Body of pancreas (tissue), 4 donors: ENCODE data around the gene MGLL. TPM values are rescaled to one million over a fixed set of nuclear protein-coding genes. Genes with fewer than 3 reads are reported as not detected.

Experiments used
- ATAC-seq: fragments of 150-250 bp; one replicate; pipeline ENCODE4 v1.9.1; 2016
- DNase-seq, 4 donors: peaks; one replicate each; pipeline ENCODE4 v3.0.0-alpha.2; 2019
- H3K27ac ChIP-seq, 4 donors: fragments of 200-600 bp; sonication (generic); 1 replicate in 3 of 4; 2 replicates in 1 of 4; pipeline versions ENCODE4 v1.5.1 to v1.6.1; 2016 to 2019; ENCODE audit warnings: mild to moderate bottlenecking in 1 of 4, mixed read lengths in 1 of 4, moderate library complexity in 1 of 4
- H3K27me3 ChIP-seq, 2 donors: fragments of 200-600 bp; sonication (generic); one replicate each; pipeline ENCODE4 v1.6.0; 2016; ENCODE audit warnings: mild to moderate bottlenecking in 1 of 2
- H3K36me3 ChIP-seq, 2 donors: fragments of 200-600 bp; sonication (generic); replicated peaks in 1 of 2; 2 replicates each; pipeline ENCODE4 v1.5.1; 2016; ENCODE audit warnings: low read depth in 2 of 2; ENCODE audit not compliant: insufficient read depth in 1 of 2
- H3K4me1 ChIP-seq: fragments of 200-600 bp; sonication (generic); one replicate; pipeline ENCODE4 v1.6.0; 2016
- H3K4me3 ChIP-seq, 2 donors: fragments of 200-600 bp; sonication (generic); 1 replicate in 1 of 2; 2 replicates in 1 of 2; pipeline ENCODE4 v1.5.1; 2016 to 2019
- H3K9me3 ChIP-seq, 3 donors: fragments of 200-600 bp; sonication (generic); 1 replicate in 2 of 3; 2 replicates in 1 of 3; pipeline ENCODE4 v1.5.1; 2016
- CTCF ChIP-seq, 7 experiments: fragments of 450-650 bp in 4 of 7; fragments of 200-600 bp in 3 of 7; sonication (generic) in 3 of 7; IDR thresholded peaks; one replicate each; pipeline ENCODE4 v1.5.1; 2016 to 2019; ENCODE audit warnings: antibody characterized with exemption in 7 of 7
- POLR2A ChIP-seq, 3 donors: fragments of 450-650 bp; IDR thresholded peaks; one replicate each; pipeline ENCODE4 v1.6.1; 2016; ENCODE audit warnings: antibody characterized with exemption in 3 of 3, mild to moderate bottlenecking in 2 of 3
- WGBS, 2 donors: methylation state at CpG; one replicate each; pipeline ENCODE4 v1.1.5; 2017; 5-methylcytosine and 5-hydroxymethylcytosine counted together
- intact Hi-C: fragments of 100-400 bp; cut with DNase I; formaldehyde crosslinking; loops from one replicate; pipeline ENCODE4 v1.15.1; 2023
- total RNA-seq, 2 donors: library from RNA; depleted of rRNA; stranded (reverse); fragments of >200 nt; gene quantifications; one replicate each; pipeline ENCODE4 v1.1.0, GENCODE V29; 2016

Gene MGLL
- total RNA-seq, 2 donors from 2014 or later, result 14.8 to 20.2 TPM

- no peaks in the 10 kb centered on the region for H3K9me3 ChIP-seq
- H3K4me3 ChIP-seq, result no peak overlapping the region
- intact Hi-C loops, result no loop called here
- no peak for TF ChIP-seq POLR2A (IDR thresholded peaks at IDR 0.05)
- no peak for TF ChIP-seq CTCF (IDR thresholded peaks at IDR 0.05)
- H3K36me3 ChIP-seq, result no peaks in the 10 kb centered on the region
- no peaks in the 10 kb centered on the region for H3K27me3 ChIP-seq
- ATAC-seq (no peak), DNase-seq (no peak)
- peak overlapping the region in 1 of 4 donors; percentile 2 for H3K27ac ChIP-seq
- WGBS, 2 donors, result 89% methylated on average over 12 of the region's 12 CpGs
- peaks cover 9% of the 10 kb centered on the region for H3K4me1 ChIP-seq
Measured at GRCh38 chr3:127734181-127734720, 88.1 kb downstream of the MGLL start.

- ATAC-seq, result no peak
- H3K4me1 ChIP-seq, result peaks cover 9% of the 10 kb centered on the region
Measured at GRCh38 chr3:127733781-127734180, 88.5 kb downstream of the MGLL start.

GRCh38 chr3:127732879-127733350 is 89.4 kb downstream of the MGLL start:
- no peaks in the 10 kb centered on the region for H3K36me3 ChIP-seq
- H3K27ac ChIP-seq, result no peak overlapping the region
- no peak for ATAC-seq

More at GRCh38 chr3:127733781-127734180, 88.5 kb downstream of the MGLL start:
- no peak for DNase-seq
- no peaks in the 10 kb centered on the region for H3K27me3 ChIP-seq
- no peak overlapping the region for H3K27ac ChIP-seq
- no peak for TF ChIP-seq POLR2A (IDR thresholded peaks at IDR 0.05)
- TF ChIP-seq CTCF (IDR thresholded peaks at IDR 0.05), result no peak
- 79 to 87% methylated on average over 9 to 10 of the region's 10 CpGs for WGBS, 2 donors
- H3K4me3 ChIP-seq, result no peak overlapping the region
- no peaks in the 10 kb centered on the region for H3K36me3 ChIP-seq
- H3K9me3 ChIP-seq, result no peaks in the 10 kb centered on the region
- intact Hi-C loops, result no loop called here

GRCh38 chr3:127732303-127732702 is 90.0 kb downstream of the MGLL start:
- no peak for ATAC-seq
- no peak overlapping the region for H3K27ac ChIP-seq

More at GRCh38 chr3:127732879-127733350, 89.4 kb downstream of the MGLL start:
- intact Hi-C loops, result no loop called here
- Histone ChIP-seq H3K27me3 (no peaks in the 10 kb centered on the region), H3K4me1 (peaks cover 2% of the 10 kb centered on the region), H3K9me3 (no peaks in the 10 kb centered on the region), H3K4me3 (no peak overlapping the region)
- TF ChIP-seq POLR2A (IDR thresholded peaks at IDR 0.05) (no peak), CTCF (IDR thresholded peaks at IDR 0.05) (no peak)
- no peak for DNase-seq
- 65% methylated on average over 9 of the region's 9 CpGs for WGBS, 2 donors

More at GRCh38 chr3:127732303-127732702, 90.0 kb downstream of the MGLL start:
- 75 to 83% methylated on average over 4 of the region's 4 CpGs for WGBS, 2 donors
- Histone ChIP-seq H3K27me3 (no peaks in the 10 kb centered on the region), H3K4me3 (no peak overlapping the region), H3K9me3 (no peaks in the 10 kb centered on the region), H3K4me1 (no peaks in the 10 kb centered on the region), H3K36me3 (no peaks in the 10 kb centered on the region)
- intact Hi-C loops, result no loop called here
- no peak for DNase-seq
- TF ChIP-seq CTCF (IDR thresholded peaks at IDR 0.05) (no peak), POLR2A (IDR thresholded peaks at IDR 0.05) (no peak)
